Natural killer cell treated with Interleukin-12 subunit alpha and Interleukin-12 subunit beta and Interleukin-15 and Interleukin-18, amount 100 ng/mL, for 72 hours (primary cell): ENCODE results near the gene HMGXB3. TPM values are rescaled to one million over a fixed set of nuclear protein-coding genes. Genes with fewer than 3 reads are reported as not detected.
"Not testable (repeated sequence)": the region's sequence is repeated elsewhere in the genome, so short reads cannot be mapped to it uniquely, and the experiment has no call there.

Experiments used
- ATAC-seq, 2 donors: fragments of 150-1000 bp; cut with Tn5 transposase in 1 of 2; sonication (Bioruptor Pico), chemical (Tn5 transposase) in 1 of 2; 2 replicates each; pipeline ENCODE4 v1.10.0; 2021
- DNase-seq: peaks from one replicate; pipeline ENCODE4 v3.0.0; 2022; ENCODE audit warnings: low spot score
- H3K27ac Mint-ChIP-seq, 2 donors: 1 replicate in 1 of 2; 2 replicates in 1 of 2; pipeline ENCODE4 v1.8.0; 2022; ENCODE audit warnings: mixed read lengths in 2 of 2, mild to moderate bottlenecking in 1 of 2, moderate library complexity in 1 of 2
- H3K27me3 Mint-ChIP-seq, 2 donors: 1 replicate in 1 of 2; 2 replicates in 1 of 2; pipeline ENCODE4 v1.8.0; 2022; ENCODE audit warnings: mixed read lengths in 2 of 2
- H3K36me3 Mint-ChIP-seq: one replicate; pipeline ENCODE4 v1.8.0; 2022; ENCODE audit warnings: mixed read lengths
- H3K4me1 Mint-ChIP-seq, 2 donors: 1 replicate in 1 of 2; 2 replicates in 1 of 2; pipeline ENCODE4 v1.8.0; 2022; ENCODE audit warnings: low read depth in 2 of 2, mixed read lengths in 2 of 2, mild to moderate bottlenecking in 1 of 2
- H3K4me3 Mint-ChIP-seq: one replicate; pipeline ENCODE4 v1.8.0; 2022; ENCODE audit warnings: mixed read lengths
- H3K9me3 Mint-ChIP-seq: 2 replicates; pipeline ENCODE4 v1.8.0; 2022; ENCODE audit warnings: mixed read lengths
- total RNA-seq, 2 donors: library from RNA; stranded (reverse); gene quantifications; one replicate each; pipeline ENCODE4 v1.2.3, GENCODE V29; 2022

The HMGXB3 gene
- total RNA-seq, 2 donors from 2014 or later = 47.5 to 76.7 TPM

DNA sequence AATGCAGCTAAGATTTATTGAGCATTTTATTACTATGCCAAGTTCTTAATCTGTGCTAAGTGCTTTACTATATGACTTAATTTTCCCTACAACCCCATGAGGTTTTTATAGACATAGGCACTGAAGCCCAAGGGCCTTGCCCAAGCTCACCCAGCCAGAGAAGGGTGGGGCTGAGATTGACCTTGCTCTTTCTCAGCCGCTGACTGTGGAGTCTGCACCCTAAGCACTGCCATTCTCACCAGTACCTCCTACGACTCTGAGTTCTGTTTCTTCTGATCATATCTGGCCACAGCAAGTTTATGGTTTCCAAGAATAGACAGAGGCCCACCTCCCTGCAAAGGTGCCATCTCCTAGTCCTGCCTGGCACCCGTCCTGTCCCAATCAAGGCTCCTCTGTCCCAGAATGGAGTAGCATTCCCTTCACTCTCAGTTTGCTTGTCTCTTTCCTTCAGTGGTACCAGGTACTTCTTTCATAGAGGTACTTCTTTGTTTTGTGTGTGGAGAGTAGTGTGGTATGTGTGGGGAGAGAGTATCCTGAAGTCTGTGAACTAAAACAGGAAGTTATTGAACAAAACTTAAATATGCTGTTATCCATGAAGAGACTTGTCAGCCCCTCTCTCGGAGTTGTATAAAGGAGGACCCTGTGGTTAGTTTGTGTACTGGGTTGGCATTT is 43.3 kb downstream of the HMGXB3 start:
- peaks cover 0 to 11% of the 10 kb centered on the region in 2 donors for H3K27me3 Mint-ChIP-seq

DNA sequence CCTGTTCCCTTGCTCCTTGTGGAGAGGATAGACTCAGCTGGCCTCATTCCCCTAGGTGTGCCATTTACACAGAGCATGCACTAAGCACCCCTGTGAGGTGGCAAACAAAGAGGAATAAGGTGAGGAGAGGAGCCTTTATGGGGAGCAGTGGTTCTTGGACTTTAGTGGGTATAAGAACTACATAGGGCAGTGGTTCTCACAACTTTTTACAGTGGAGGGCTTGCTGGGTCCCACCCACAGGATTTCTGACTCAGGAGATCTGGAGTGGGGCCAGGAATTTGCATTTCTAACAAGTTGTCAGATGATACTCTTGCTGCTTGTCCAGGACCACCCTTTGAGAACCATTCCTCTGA is 43.8 kb downstream of the HMGXB3 start:
- no peak for ATAC-seq
- H3K27ac Mint-ChIP-seq = no peak overlapping the region
- H3K36me3 Mint-ChIP-seq = peaks cover 64% of the 10 kb centered on the region
- DNase-seq = no peak
- peaks cover 64 to 69% of the 10 kb centered on the region in 2 donors for H3K4me1 Mint-ChIP-seq
- peaks cover 0 to 16% of the 10 kb centered on the region in 2 donors for H3K27me3 Mint-ChIP-seq
- no peaks in the 10 kb centered on the region for H3K9me3 Mint-ChIP-seq
- peak overlapping the region; percentile 41 for H3K4me3 Mint-ChIP-seq

More for the DNA sequence above, 43.3 kb downstream of the HMGXB3 start:
- peak overlapping the region; percentile 41 for H3K4me3 Mint-ChIP-seq
- DNase-seq (no peak), ATAC-seq (peak in 1 of 2 donors; percentile 31)
- no peak overlapping the region for H3K27ac Mint-ChIP-seq
- peaks cover 64% of the 10 kb centered on the region for H3K36me3 Mint-ChIP-seq
- H3K9me3 Mint-ChIP-seq = no peaks in the 10 kb centered on the region
- H3K4me1 Mint-ChIP-seq = peaks cover 61 to 64% of the 10 kb centered on the region in 2 donors

DNA sequence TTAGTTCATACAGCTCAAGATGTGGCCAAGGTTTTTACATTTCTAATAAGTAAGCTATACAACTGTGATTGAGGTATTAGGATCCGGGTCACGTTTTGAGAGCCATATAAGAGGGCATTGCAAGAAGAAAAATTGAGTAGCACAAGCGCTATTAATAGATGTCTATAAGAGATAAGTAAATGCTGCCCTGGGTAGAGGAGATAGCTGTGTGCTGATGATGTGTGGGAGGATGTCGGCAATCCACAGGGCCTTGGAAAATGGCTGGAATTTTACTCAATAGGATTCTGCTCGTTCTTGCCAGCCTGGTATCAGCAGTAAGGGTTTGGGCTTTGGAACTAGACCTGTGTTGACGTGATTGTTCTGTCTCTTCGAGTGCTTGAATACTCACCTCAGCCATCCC is 44.2 kb downstream of the HMGXB3 start:
- H3K36me3 Mint-ChIP-seq = peaks cover 64% of the 10 kb centered on the region
- H3K27me3 Mint-ChIP-seq = peaks cover 0 to 19% of the 10 kb centered on the region in 2 donors
- DNase-seq (no peak), ATAC-seq (no peak)
- H3K27ac Mint-ChIP-seq = peak overlapping the region; percentile 8 to 57
- peak overlapping the region; percentile 41 for H3K4me3 Mint-ChIP-seq
- H3K4me1 Mint-ChIP-seq = peaks cover 68 to 74% of the 10 kb centered on the region in 2 donors
- H3K9me3 Mint-ChIP-seq = no peaks in the 10 kb centered on the region

DNA sequence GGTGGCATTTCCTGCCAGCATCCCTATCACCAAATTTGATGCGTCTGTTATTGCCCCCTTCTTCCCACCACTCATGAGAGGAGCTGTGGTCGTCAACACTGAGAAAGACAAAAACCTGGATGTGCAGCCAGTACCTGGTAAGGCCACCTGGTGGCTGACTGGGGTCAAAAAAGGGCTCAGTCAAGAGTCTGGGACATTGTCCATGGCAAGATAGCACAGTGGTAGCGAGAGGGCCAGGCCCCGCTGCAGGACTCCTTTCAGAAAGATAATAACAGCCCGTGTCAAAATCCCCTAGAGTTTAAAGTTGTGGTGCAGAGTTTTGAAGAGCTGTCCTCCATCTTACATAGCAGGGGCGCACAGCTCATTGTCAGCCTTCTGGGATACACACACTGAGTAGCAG is 45.0 kb downstream of the HMGXB3 start:
- DNase-seq (no peak), ATAC-seq (peak; percentile 11 to 40)
- peak overlapping the region; percentile 41 for H3K4me3 Mint-ChIP-seq
- H3K9me3 Mint-ChIP-seq = no peaks in the 10 kb centered on the region
- H3K4me1 Mint-ChIP-seq = peaks cover 70 to 78% of the 10 kb centered on the region in 2 donors
- H3K27me3 Mint-ChIP-seq = peaks cover 0 to 19% of the 10 kb centered on the region in 2 donors
- H3K36me3 Mint-ChIP-seq = peaks cover 63% of the 10 kb centered on the region
- H3K27ac Mint-ChIP-seq = peak overlapping the region; percentile 8 to 57

DNA sequence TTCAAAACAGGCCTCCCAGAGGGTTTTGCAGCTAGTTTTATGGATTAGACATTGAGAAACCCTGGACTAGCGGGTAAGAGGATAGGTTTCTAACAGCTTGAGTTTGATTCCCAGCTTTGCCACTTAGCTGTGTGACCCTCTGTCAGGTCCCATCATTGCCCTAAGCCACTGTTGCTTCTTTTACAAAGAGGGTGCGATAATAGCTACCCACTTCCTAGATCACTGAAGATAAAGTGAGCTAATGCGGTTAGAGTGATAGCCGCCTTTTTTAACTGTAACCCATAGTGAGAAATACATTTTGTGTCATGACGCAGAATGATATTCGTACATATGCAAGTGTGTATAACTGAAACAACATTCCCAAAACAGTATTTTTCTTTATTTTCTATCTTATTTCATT is 45.5 kb downstream of the HMGXB3 start:
- Mint-ChIP-seq H3K4me1 (peaks cover 70 to 78% of the 10 kb centered on the region in 2 donors), H3K9me3 (no peaks in the 10 kb centered on the region), H3K36me3 (peaks cover 62% of the 10 kb centered on the region), H3K27ac (peak overlapping the region; percentile 8 to 57), H3K4me3 (peak overlapping the region; percentile 41), H3K27me3 (peaks cover 0 to 19% of the 10 kb centered on the region in 2 donors)
- DNase-seq = peak; percentile 71
- peak; percentile 95 to 96 for ATAC-seq

DNA sequence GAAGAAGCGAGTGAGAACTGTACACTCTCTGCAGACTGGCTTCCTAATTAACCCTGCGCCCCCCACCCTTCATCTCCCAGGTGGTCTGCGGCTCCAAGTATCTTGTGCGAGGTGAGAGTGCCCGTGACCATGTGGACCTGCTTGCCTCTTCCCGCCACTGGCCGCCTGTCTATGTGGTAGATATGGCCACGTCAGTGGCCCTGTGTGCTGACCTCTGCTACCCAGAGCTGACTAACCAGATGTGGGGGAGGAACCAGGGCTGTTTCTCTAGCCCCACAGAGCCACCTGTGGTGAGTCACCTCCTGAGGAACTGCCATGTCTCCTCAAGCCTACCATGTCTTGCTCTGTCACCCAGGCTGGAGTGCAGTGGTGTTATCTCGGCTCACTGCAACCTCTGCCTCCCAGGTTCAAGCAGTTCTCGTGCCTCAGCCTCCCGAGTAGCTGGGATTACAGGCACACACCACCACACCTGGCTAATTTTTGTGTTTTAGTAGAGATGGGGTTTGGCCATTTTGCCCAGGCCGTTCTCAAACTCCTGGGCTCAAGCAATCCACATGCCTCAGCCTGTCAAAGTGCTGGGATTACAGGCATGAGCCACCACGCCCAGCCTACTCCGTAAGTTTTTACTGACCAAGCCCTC is 49.8 kb downstream of the HMGXB3 start:
- peaks cover 0 to 14% of the 10 kb centered on the region in 2 donors for H3K27me3 Mint-ChIP-seq
- H3K9me3 Mint-ChIP-seq, ATAC-seq, DNase-seq, H3K27ac Mint-ChIP-seq, H3K4me3 Mint-ChIP-seq: not testable (repeated sequence)
- peaks cover 40% of the 10 kb centered on the region for H3K36me3 Mint-ChIP-seq
- peaks cover 51 to 52% of the 10 kb centered on the region in 2 donors for H3K4me1 Mint-ChIP-seq

DNA sequence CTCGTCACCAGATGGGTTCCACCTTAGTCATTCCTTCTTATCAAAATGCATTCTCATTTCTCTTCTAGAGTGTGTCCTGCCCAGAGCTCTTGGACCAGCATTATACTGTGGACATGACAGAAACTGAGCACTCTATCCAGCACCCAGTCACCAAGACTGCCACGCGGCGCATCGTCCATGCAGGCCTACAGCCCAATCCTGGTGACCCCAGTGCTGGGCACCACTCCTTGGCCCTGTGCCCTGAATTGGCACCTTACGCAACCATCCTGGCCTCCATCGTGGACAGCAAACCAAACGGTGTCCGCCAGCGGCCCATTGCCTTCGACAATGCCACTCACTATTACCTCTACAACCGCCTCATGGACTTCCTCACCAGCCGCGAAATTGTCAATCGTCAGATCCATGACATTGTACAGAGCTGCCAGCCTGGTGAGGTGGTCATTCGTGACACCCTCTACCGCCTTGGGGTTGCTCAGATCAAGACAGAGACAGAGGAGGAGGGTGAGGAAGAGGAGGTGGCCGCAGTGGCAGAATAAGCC is 51.2 kb downstream of the HMGXB3 start:
- ATAC-seq = no peak
- no peak for DNase-seq

DNA sequence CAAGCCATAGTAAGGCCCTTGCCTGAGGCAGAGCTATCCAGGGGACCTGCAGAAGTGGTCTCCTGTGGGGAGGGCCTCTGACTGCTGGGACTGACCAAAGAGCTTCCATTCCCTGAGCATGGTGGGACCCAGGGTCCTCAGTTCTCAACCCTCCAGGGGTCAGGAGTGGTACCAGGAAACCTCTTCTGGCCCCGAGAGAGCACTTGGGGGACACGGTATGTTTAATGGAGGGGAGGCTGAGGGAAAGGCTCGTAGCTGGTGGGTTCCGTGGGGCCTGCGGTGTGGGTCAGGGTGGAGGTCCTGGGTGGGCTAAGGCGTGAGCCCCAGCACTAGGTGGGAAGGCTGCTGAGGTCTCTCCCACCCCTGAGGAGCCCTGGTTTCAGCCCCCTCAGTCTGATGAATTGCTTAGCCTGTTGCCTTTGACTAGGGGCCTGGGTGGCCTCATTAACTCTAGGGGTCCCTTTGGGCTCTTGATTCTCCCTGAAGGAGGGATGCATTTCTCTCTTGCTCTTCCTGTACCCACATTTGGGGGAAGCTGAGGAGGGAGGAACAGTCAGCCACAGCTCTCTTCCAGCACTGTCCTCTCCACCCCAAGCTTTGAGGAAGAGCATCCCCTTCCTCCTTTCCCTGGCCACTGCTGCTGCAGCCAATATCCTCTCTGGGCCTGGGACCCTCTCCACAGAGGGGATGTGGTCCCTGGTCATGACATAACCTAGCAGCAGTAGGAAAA is 51.9 kb downstream of the HMGXB3 start:
- H3K27ac Mint-ChIP-seq = peak overlapping the region in 1 of 2 donors; percentile 65
- peaks cover 36% of the 10 kb centered on the region for H3K36me3 Mint-ChIP-seq
- ATAC-seq (no peak), DNase-seq (no peak)
- peaks cover 37 to 38% of the 10 kb centered on the region in 2 donors for H3K4me1 Mint-ChIP-seq
- peak overlapping the region; percentile 60 for H3K4me3 Mint-ChIP-seq
- H3K9me3 Mint-ChIP-seq = no peaks in the 10 kb centered on the region
- H3K27me3 Mint-ChIP-seq = peaks cover 0 to 14% of the 10 kb centered on the region in 2 donors

More for the DNA sequence above, 51.2 kb downstream of the HMGXB3 start:
- no peak overlapping the region for H3K27ac Mint-ChIP-seq
- H3K9me3 Mint-ChIP-seq = no peaks in the 10 kb centered on the region
- peaks cover 0 to 14% of the 10 kb centered on the region in 2 donors for H3K27me3 Mint-ChIP-seq
- H3K4me1 Mint-ChIP-seq = peaks cover 40 to 44% of the 10 kb centered on the region in 2 donors
- H3K36me3 Mint-ChIP-seq = peaks cover 36% of the 10 kb centered on the region
- no peak overlapping the region for H3K4me3 Mint-ChIP-seq

DNA sequence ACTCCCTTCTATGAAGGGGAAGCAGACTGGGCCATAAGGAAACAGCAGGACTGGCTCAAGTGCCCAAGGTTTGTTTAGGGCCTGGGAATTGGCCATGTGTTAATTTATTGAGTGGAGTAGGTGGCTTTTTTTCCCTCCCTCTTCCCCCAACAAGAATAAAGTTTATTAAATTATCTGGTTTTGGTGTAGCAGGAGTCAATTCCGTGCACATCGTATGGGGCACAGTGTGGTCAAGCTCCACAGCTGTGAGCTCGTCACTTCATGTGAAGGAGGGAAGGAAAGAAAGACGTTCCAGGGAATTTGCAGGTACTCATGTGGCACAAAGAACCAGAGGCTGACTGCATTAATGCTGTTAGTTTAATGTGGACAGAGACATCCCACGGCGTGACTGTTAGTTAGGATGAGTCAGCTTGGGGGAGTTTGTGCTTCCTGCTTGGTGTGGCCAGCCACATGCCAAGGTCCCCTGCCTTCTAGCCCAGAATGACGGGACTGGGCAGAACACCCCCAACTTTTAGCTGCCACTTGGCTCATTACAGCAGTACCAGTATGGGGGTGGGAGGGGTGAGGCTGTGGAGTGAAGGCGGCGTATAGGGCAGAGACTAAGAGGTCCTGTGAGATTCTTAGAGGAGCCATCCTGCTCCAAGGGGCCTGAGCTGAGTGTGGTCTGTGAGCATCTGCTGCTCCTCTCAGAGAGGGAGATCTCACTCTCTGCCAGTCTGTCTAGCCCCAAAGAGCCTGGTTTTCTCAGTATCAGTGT is 52.6 kb downstream of the HMGXB3 start:
- Mint-ChIP-seq H3K36me3 (peaks cover 32% of the 10 kb centered on the region), H3K4me3 (peak overlapping the region; percentile 60), H3K9me3 (no peaks in the 10 kb centered on the region), H3K27me3 (peaks cover 0 to 14% of the 10 kb centered on the region in 2 donors), H3K4me1 (peaks cover 30 to 31% of the 10 kb centered on the region in 2 donors), H3K27ac (peak overlapping the region; percentile 31 to 65)
- ATAC-seq (peak; percentile 54 to 85), DNase-seq (no peak)

DNA sequence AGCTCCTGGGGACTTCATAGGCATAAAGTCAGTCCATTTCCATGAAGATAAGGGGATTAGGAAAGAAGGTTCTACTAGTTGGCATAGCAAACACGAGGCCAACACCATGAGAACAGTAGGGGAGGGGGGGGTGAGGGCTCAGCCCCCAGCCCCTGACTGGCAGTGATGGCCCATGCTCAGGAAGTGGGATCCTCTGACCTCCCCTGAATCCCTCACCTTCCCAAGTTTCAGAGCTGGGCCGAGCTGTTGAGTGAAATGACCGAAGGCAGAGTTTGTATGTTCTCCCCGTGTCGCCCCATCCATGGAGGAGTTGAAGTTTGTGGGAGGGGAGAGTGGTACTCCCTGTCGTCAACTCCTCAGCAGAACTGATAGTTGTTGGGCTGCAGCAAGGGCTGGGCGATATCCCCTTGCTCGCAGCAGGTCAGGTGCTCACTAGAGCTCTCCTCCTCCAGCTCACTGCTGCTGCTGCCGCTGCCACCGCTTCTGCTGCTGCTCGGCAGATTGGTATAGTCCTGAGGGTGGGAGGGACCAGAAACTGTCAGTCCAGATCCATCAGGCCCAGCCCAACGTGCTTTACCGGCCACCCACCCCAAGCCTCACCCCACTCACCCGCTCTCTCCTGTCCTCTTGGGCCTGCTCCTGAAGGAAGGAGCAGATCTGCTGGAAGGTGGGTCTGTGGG is 53.3 kb downstream of the HMGXB3 start:
- peaks cover 0 to 8% of the 10 kb centered on the region in 2 donors for H3K27me3 Mint-ChIP-seq
- ATAC-seq (no peak), DNase-seq (no peak)
- H3K9me3 Mint-ChIP-seq = no peaks in the 10 kb centered on the region
- H3K4me3 Mint-ChIP-seq = no peak overlapping the region
- H3K4me1 Mint-ChIP-seq = peaks cover 23 to 28% of the 10 kb centered on the region in 2 donors
- H3K27ac Mint-ChIP-seq = peak overlapping the region; percentile 31 to 65
- peaks cover 24% of the 10 kb centered on the region for H3K36me3 Mint-ChIP-seq

DNA sequence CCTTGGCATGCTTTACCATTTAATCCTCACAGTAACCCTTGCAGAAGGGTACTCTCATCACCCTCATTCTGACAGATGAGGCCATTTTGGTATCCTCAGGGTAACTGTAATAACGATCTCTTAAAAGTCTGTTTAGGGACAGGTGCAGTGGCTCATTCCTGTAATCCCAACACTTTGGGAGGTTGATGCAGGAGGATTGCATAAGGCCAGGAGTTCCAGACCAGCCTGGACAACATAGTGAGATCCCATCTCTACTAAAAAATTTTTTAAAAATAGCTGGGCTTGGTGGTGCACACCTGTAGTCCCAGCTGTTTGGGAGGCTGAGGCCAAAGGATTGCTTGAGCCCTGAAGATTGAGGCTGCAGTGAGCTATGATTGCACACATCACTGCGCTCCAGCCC is 54.0 kb downstream of the HMGXB3 start:
- H3K4me1 Mint-ChIP-seq = peaks cover 17 to 21% of the 10 kb centered on the region in 2 donors
- no peak overlapping the region for H3K27ac Mint-ChIP-seq
- peaks cover 17% of the 10 kb centered on the region for H3K36me3 Mint-ChIP-seq
- ATAC-seq (no peak), DNase-seq (no peak)
- H3K4me3 Mint-ChIP-seq = no peak overlapping the region
- H3K27me3 Mint-ChIP-seq = peaks cover 0 to 3% of the 10 kb centered on the region in 2 donors
- H3K9me3 Mint-ChIP-seq = no peaks in the 10 kb centered on the region

DNA sequence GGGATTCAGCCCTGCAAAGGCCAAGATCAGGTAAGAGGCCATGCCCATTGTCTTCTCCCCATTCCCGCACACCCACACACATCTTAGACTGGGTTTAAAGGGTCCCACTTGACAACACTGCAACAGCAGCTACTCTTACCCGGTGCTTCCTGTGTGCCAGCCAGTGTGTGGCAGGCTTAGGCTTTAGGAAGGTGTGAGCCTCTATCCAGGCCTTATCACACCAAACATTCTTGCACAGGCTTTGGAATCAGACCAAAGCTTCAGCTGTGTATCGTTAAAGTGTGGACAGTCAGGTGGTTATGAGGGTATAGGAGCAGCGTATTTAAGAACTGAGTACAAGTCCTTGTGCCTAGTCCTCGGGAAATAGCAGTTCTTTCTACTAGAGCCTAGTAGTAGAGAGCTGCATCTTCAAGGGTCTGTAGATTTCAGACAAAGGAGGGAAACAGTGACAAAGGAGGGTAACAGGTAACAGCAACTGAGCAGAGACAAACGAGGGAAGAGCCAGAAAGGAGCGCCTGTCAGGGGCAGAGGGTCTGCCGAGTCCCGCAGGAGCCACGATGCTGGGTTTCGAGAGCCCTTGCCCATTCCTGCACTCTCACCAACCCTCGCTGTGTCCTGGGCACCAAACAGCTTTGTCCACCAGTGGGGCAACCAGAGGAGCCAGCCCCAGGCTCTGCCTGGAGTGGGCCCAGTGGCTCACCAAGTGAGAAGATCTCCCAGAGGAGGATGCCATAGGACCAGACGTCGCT is 55.0 kb downstream of the HMGXB3 start:
- Mint-ChIP-seq H3K4me3 (no peak overlapping the region), H3K9me3 (no peaks in the 10 kb centered on the region), H3K27ac (no peak overlapping the region), H3K36me3 (peaks cover 14% of the 10 kb centered on the region), H3K27me3 (peaks cover 0 to 2% of the 10 kb centered on the region in 2 donors), H3K4me1 (peaks cover 14 to 16% of the 10 kb centered on the region in 2 donors)
- no peak for ATAC-seq
- no peak for DNase-seq
